Smooth muscle cell (in vitro differentiated cells): ENCODE measurements around the gene ANKRD40. TPM values are rescaled to one million over a fixed set of nuclear protein-coding genes. Genes with fewer than 3 reads are reported as not detected.
A peak's percentile ranks its signal among the peaks of the same experiment; 100 is the strongest.

Source experiments
- DNase-seq: peaks from one replicate; lab custom pipeline; 2025; ENCODE audit not compliant: unreplicated experiment; lab: John Stamatoyannopoulos, UW
- H2AFZ ChIP-seq: fragments of 200-600 bp; sonication (generic); 2 replicates; pipeline ENCODE4 v1.6.0; 2016; ENCODE audit warnings: antibody characterized with exemption, low read depth, mild to moderate bottlenecking
- H3F3A ChIP-seq: fragments of 200-600 bp; sonication (generic); 2 replicates; pipeline ENCODE4 v1.6.0; 2017; ENCODE audit warnings: antibody characterized with exemption, low read depth
- H3K27ac ChIP-seq: fragments of 200-600 bp; sonication (generic); 2 replicates; pipeline ENCODE4 v1.5.1; 2016; ENCODE audit warnings: low read depth, mild to moderate bottlenecking
- H3K27me3 ChIP-seq: fragments of 200-600 bp; sonication (generic); 2 replicates; pipeline ENCODE4 v1.6.1; 2016; ENCODE audit warnings: low read depth, mild to moderate bottlenecking
- H3K36me3 ChIP-seq: fragments of 200-600 bp; sonication (generic); 2 replicates; pipeline ENCODE4 v1.5.1; 2016; ENCODE audit warnings: low read depth
- H3K4me1 ChIP-seq: fragments of 200-600 bp; sonication (generic); 2 replicates; pipeline ENCODE4 v1.5.1; 2016; ENCODE audit warnings: low read depth
- H3K4me2 ChIP-seq: fragments of 200-600 bp; sonication (generic); 2 replicates; pipeline ENCODE4 v1.6.0; 2016; ENCODE audit warnings: mild to moderate bottlenecking
- H3K4me3 ChIP-seq: fragments of 200-600 bp; sonication (generic); 2 replicates; pipeline ENCODE4 v1.5.1; 2016; ENCODE audit warnings: mild to moderate bottlenecking
- H3K79me2 ChIP-seq: fragments of 200-600 bp; sonication (generic); 2 replicates; pipeline ENCODE4 v1.6.0; 2016; ENCODE audit warnings: low read depth, mild to moderate bottlenecking
- H3K9ac ChIP-seq: fragments of 200-600 bp; sonication (generic); 2 replicates; pipeline ENCODE4 v1.6.0; 2016; ENCODE audit warnings: low read depth
- H3K9me3 ChIP-seq: fragments of 200-600 bp; sonication (generic); replicated peaks from 2 replicates; pipeline ENCODE4 v1.5.1; 2016; ENCODE audit warnings: low read depth
- H4K20me1 ChIP-seq: fragments of 200-600 bp; sonication (generic); 2 replicates; pipeline ENCODE4 v1.6.0; 2016; ENCODE audit warnings: low read depth
- CTCF ChIP-seq: fragments of 200-600 bp; sonication (generic); IDR thresholded peaks from 2 replicates; pipeline ENCODE4 v1.5.1; 2017; ENCODE audit warnings: borderline replicate concordance, mild to moderate bottlenecking, antibody characterized with exemption; ENCODE audit not compliant: insufficient read depth, poor library complexity, severe bottlenecking
- WGBS: methylation state at CpG from one replicate; pipeline ENCODE4 v1.1.7; 2016; ENCODE audit warnings: low lambda C conversion rate; 5-methylcytosine and 5-hydroxymethylcytosine counted together
- polyA plus RNA-seq: library from polyadenylated mRNA; unstranded; fragments of >200 nt; fragmentation: Nextera tagmentation; extraction: Ambion mirVana; gene quantifications from 2 replicates; pipeline ENCODE4 v1.2.1, GENCODE V29; 2016
- total RNA-seq: library from RNA; depleted of rRNA; stranded (reverse); fragments of >200 nt; gene quantifications from 2 replicates; pipeline ENCODE4 v1.2.3, GENCODE V29; 2014

ANKRD40 gene
- total and polyA plus RNA-seq, 2 experiments from 2014 or later = 10.1 to 17.6 TPM

DNA sequence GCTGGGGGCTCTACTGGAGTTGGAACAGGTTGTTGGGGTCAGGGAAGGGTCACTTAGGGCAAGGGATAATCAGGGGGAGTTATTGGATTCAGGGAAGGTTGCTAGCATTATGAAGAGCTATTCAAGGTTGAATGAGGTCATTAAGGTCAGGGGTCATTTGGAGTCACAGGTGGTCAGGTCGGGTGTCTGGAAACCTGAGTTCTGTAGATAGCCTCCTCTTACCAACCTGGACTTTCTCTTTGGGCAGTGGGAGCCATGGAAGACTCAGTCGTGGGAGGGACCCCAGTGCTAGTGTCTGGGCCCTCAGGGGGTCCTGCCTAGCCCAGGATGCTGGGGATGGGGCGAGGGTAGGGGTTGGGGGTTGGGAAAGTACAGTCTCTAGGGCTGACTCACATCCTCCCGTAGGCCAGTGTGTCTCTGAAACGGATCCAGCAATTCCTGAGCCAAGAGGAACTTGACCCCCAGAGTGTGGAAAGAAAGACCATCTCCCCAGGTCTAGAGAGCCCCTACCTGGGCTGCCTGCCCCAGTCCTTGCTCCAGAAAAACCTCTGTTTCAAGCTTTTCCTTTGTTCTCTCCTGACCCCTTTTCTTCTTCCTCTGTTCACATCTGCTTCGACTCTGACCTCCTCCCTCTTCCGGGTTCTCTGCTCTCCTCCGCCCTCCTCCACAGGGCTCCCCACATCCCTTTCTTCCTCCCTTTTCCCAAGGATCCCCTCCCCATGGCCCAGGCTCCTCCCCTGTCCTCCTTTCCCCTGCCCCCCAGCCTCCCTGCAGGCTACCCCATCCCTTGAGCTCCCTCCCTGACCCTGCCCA, 39.5 kb downstream of the ANKRD40 start:
- no peaks in the 10 kb centered on the region for H3K27me3 ChIP-seq
- peak overlapping the region; percentile 59 for H2AFZ ChIP-seq
- H3K4me1 ChIP-seq = no peaks in the 10 kb centered on the region
- no peaks in the 10 kb centered on the region for H3F3A ChIP-seq
- no peak for TF ChIP-seq CTCF
- peak overlapping the region; percentile 40 for H3K4me2 ChIP-seq
- no peak overlapping the region for H3K9ac ChIP-seq
- no peak overlapping the region for H3K27ac ChIP-seq
- no peaks in the 10 kb centered on the region for H3K9me3 ChIP-seq
- H3K79me2 ChIP-seq = no peaks in the 10 kb centered on the region
- DNase-seq = no peak
- WGBS = 45% methylated on average over 8 of the region's 8 CpGs
- H4K20me1 ChIP-seq = no peaks in the 10 kb centered on the region
- H3K36me3 ChIP-seq = no peaks in the 10 kb centered on the region
- H3K4me3 ChIP-seq = no peak overlapping the region

- Histone ChIP-seq H3K27ac (no peak overlapping the region), H4K20me1 (no peaks in the 10 kb centered on the region), H2AFZ (no peak overlapping the region), H3K4me1 (no peaks in the 10 kb centered on the region), H3K36me3 (no peaks in the 10 kb centered on the region), H3F3A (no peaks in the 10 kb centered on the region), H3K9me3 (no peaks in the 10 kb centered on the region), H3K79me2 (no peaks in the 10 kb centered on the region), H3K4me2 (no peak overlapping the region), H3K4me3 (no peak overlapping the region), H3K9ac (no peak overlapping the region), H3K27me3 (no peaks in the 10 kb centered on the region)
- WGBS = 95% methylated on average over 14 of the region's 14 CpGs
- no peak for DNase-seq
- no peak for TF ChIP-seq CTCF
Observed at GRCh38 chr17:50667259-50668024, 40.3 kb downstream of the ANKRD40 start.

DNA sequence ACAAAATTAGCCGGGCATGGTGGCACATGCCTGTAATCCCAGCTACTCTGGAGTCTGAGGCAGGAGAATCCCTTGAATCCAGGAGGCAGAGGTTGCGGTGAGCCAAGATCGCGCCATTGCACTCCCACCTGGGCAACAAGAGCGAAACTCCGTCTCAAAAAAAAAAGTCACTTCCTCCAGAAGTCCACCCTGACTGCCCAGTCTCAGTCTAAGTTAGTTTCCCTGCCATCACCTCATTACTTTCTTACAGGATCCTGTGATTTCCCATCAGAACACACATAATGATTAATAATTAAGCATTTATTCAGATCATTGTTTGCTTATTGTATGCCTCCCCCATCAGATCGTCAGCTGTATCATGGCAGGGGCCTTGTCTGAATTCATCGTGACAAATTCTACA, 41.4 kb downstream of the ANKRD40 start:
- Histone ChIP-seq H3K4me2 (no peak overlapping the region), H3K4me1 (peaks cover 9% of the 10 kb centered on the region), H3F3A (no peaks in the 10 kb centered on the region), H4K20me1 (no peaks in the 10 kb centered on the region), H3K27ac (no peak overlapping the region), H3K27me3 (no peaks in the 10 kb centered on the region), H3K4me3 (no peak overlapping the region), H3K79me2 (no peaks in the 10 kb centered on the region), H3K9ac (no peak overlapping the region), H3K9me3 (no peaks in the 10 kb centered on the region), H3K36me3 (no peaks in the 10 kb centered on the region), H2AFZ (no peak overlapping the region)
- DNase-seq = no peak
- TF ChIP-seq CTCF = no peak
- WGBS = 97% methylated on average over 8 of the region's 8 CpGs
